Measurements from ENCODE around the gene HAUS7. TPM values are rescaled to one million over a fixed set of nuclear protein-coding genes. Genes with fewer than 3 reads are reported as not detected.
A peak's percentile ranks its signal among the peaks of the same experiment; 100 is the strongest.

HAUS7 gene
- total RNA-seq: 10.8 and 16.8 TPM in 2 replicates

DNA sequence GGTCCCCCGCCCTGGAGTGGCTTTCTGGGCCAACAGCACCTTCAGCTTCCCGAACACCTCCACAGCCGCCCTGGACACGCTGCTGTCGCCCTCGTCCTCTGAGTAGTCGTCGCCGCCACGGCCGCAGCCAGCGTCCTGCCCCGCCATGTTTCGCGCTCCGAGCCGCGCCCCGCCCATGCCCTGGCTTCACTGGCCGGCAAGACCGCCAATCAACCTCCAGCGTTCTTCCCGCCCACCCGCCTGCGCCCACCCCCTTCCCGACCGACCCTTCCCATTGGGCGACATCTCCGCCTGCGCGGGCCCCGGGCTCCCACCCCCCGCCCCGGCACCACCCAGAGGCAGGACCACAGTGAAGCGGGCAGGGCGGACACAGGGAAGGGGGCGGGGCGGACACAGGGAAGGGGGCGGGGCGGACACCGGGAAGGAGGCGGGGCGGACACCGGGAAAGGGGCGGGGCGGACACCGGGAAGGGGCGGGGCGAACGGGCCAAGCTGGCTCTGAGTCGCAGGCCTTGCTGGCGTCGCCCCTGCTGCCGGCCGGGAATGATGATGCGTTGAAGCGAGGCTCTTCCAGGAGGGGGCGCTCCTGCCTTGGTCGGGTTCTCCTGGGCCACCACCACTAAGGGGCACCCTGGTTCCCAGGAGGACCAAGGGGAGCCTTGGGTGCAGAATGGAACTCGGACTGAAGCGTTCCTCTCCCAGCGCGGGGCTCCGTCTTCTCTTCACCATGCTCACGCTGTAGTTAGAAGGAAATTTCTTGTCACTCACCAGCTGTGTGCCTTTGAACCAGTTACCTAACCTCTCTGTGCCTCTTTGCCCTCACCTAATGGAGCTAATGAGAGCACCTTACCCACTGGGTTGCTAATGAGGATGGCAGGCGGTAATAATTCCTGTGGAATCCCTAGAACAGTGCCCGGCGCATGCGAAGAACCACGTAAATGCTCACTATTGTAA, at the start of gene HAUS7:
TSS of gene HAUS7 (minus strand) at position 166 of the 953 bp plus-strand sequence. CDS start at position 147, 19 bp downstream.
- H3K4me3 ChIP-seq (ENCODE audit: low read depth, low read length): peak within 1 kb of the TSS; percentile 67

DNA sequence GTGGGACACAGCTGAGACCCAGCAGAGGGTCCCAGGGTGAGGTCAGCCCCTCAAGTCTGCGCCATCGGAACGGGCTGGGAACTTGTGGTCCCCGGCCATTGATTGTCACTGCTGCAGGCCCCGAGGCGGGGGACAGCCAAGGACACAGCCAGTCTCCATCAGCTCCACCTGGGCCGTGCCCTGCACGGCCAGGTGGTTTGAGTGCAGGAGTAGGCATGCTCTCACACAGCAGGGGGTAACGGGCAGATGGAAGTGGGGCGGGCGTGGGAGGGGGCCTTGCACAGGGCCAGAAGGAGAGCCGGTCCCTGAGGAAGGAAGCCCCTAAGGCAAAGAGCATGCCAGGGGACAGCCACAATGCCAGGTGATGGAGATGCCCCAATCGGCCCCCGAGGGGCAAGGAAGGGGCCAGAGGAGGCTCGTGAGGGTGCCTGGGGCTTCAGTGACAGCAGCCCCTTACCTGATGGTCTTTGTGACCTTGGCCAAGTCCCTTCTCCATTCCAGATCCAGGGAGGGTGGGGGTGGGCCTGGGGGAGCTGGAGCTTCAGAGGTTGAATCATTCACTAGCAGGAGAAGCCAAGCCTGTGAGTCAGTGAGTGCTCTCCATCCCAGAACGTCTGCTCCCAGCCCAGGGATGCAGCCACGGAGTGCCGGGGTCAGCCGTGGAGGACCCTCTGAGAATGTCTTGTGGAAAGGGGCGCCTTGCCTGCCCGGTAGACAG, 49.4 kb upstream of the HAUS7 start:
- DNase-seq (ENCODE audit: low read depth): no peak
- H3K4me3 ChIP-seq (ENCODE audit: low read depth, low read length): no peak overlapping the region
- no peak for TF ChIP-seq CTCF (IDR thresholded peaks at IDR 0.05; ENCODE audit: insufficient read depth, low read depth, low read length)

More for the DNA sequence above, at the start of gene HAUS7:
- peak; percentile 93 for DNase-seq (ENCODE audit: low read depth)
- TF ChIP-seq CTCF (IDR thresholded peaks at IDR 0.05; ENCODE audit: insufficient read depth, low read depth, low read length): peak; percentile 61

- TF ChIP-seq CTCF (IDR thresholded peaks at IDR 0.05; ENCODE audit: insufficient read depth, low read depth, low read length): no peak
- no peak overlapping the region for H3K4me3 ChIP-seq (ENCODE audit: low read depth, low read length)
- no peak for DNase-seq (ENCODE audit: low read depth)
These were observed 47.8 kb upstream of the HAUS7 start for GRCh38 chrX:153517946-153518834.

GRCh38 chrX:153517423-153517822, 47.0 kb upstream of the HAUS7 start, which contains the start of gene ATP2B3:
ATP2B3 (plus strand) TSS chrX:153517642; CDS start chrX:153536248, 18,606 bp downstream.
- no peak for TF ChIP-seq CTCF (IDR thresholded peaks at IDR 0.05; ENCODE audit: insufficient read depth, low read depth, low read length)
- no peak for DNase-seq (ENCODE audit: low read depth)
- H3K4me3 ChIP-seq (ENCODE audit: low read depth, low read length): no peak within 1 kb of the TSS

DNA sequence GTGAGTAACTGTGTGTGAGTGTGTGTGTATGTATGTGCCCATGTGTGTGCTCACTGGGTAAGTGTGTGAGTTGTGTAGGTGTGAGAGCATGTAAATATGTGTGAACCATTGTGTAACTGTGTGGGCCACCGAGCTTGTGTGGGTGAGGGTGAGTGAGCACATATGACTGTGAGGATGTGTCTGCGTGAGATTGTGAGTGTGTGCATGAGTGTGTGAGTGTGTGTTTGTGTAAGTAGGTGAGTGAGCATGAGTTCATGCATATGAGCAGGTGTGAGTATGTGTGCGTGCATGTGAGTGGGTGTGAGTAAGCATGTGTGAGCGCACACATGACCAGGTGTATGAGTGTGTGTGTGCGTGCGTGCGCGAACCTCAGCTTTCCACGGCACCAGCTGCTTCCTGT, 45.7 kb upstream of the HAUS7 start:
- no peak for TF ChIP-seq CTCF (IDR thresholded peaks at IDR 0.05; ENCODE audit: insufficient read depth, low read depth, low read length)
- no peak overlapping the region for H3K4me3 ChIP-seq (ENCODE audit: low read depth, low read length)
- no peak for DNase-seq (ENCODE audit: low read depth)

- TF ChIP-seq CTCF (IDR thresholded peaks at IDR 0.05; ENCODE audit: insufficient read depth, low read depth, low read length): no peak
- no peak for DNase-seq (ENCODE audit: low read depth)
- H3K4me3 ChIP-seq (ENCODE audit: low read depth, low read length): no peak overlapping the region
These were observed 45.1 kb upstream of the HAUS7 start for GRCh38 chrX:153515435-153515834.
